Thyroid gland (tissue), 4 donors: Measurements from ENCODE around the gene ALDH3B2.

Experiments
- POLR2A ChIP-seq, 2 donors: fragments of 450-650 bp; IDR thresholded peaks; one replicate each; pipeline ENCODE4 v1.6.1; 2017; ENCODE audit warnings: antibody characterized with exemption in 2 of 2, mild to moderate bottlenecking in 2 of 2, moderate library complexity in 1 of 2
- TF ChIP-seq, protein P1 (sequence below), 6 experiments: fragments of 200-600 bp in 3 of 6; fragments of 450-650 bp in 3 of 6; sonication (generic) in 3 of 6; IDR thresholded peaks; one replicate each; pipeline ENCODE4 v1.5.1; 2016 to 2019; ENCODE audit warnings: antibody characterized with exemption in 6 of 6, mild to moderate bottlenecking in 2 of 6, inconsistent platforms in 1 of 6, moderate library complexity in 1 of 6

DNA sequence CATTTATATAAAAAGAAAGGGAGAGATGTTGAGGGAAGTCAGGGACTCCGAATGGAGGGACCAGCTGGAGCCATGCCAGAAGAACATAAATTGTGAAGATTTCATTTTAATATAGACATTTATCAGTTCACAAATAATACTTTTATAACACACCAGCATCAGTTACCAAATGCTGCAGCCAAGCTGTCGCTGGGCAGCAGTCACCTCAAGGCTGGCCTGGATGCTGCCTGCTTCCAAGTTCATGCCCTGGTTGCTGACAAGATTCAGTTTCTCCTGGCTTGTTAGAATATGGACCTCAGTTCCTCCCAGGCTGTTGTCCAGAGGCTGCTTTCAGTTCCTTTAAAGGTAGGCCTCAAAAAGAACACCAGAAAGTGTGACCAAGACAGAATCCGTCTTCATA lies 30.8 kb upstream of the ALDH3B2 start:
- TF ChIP-seq, protein P1, sequence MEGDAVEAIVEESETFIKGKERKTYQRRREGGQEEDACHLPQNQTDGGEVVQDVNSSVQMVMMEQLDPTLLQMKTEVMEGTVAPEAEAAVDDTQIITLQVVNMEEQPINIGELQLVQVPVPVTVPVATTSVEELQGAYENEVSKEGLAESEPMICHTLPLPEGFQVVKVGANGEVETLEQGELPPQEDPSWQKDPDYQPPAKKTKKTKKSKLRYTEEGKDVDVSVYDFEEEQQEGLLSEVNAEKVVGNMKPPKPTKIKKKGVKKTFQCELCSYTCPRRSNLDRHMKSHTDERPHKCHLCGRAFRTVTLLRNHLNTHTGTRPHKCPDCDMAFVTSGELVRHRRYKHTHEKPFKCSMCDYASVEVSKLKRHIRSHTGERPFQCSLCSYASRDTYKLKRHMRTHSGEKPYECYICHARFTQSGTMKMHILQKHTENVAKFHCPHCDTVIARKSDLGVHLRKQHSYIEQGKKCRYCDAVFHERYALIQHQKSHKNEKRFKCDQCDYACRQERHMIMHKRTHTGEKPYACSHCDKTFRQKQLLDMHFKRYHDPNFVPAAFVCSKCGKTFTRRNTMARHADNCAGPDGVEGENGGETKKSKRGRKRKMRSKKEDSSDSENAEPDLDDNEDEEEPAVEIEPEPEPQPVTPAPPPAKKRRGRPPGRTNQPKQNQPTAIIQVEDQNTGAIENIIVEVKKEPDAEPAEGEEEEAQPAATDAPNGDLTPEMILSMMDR (IDR thresholded peaks at IDR 0.05): no peak
- no peak for TF ChIP-seq POLR2A (IDR thresholded peaks at IDR 0.05)
